Nephron progenitor cell (in vitro differentiated cells): ENCODE data around the gene ALKAL2.
A peak's percentile ranks its signal among the peaks of the same experiment; 100 is the strongest.

Experiments used
- DNase-seq: peaks from one replicate; pipeline ENCODE4 v3.0.0; 2021
- H3K27ac Mint-ChIP-seq: 2 replicates; pipeline ENCODE4 v1.8.0; 2021; ENCODE audit warnings: mild to moderate bottlenecking, moderate library complexity, mixed read lengths
- H3K27me3 Mint-ChIP-seq: 2 replicates; pipeline ENCODE4 v1.8.0; 2021; ENCODE audit warnings: mild to moderate bottlenecking, low read depth, mixed read lengths; ENCODE audit not compliant: poor library complexity
- H3K36me3 Mint-ChIP-seq: 2 replicates; pipeline ENCODE4 v1.8.0; 2021; ENCODE audit warnings: low read depth, mixed read lengths
- H3K4me1 Mint-ChIP-seq: 2 replicates; pipeline ENCODE4 v1.8.0; 2021; ENCODE audit warnings: mixed read lengths
- H3K4me3 Mint-ChIP-seq: 2 replicates; pipeline ENCODE4 v1.8.0; 2021; ENCODE audit warnings: mild to moderate bottlenecking, moderate library complexity, mixed read lengths
- H3K9me3 Mint-ChIP-seq: 2 replicates; pipeline ENCODE4 v1.8.0; 2021; ENCODE audit warnings: mild to moderate bottlenecking, moderate library complexity, mixed read lengths
- CTCF ChIP-seq: fragments of 200-600 bp; sonication (generic); IDR thresholded peaks from 2 replicates; pipeline ENCODE4 v1.5.0; 2021; ENCODE audit warnings: antibody characterized with exemption

ALKAL2 gene

DNA sequence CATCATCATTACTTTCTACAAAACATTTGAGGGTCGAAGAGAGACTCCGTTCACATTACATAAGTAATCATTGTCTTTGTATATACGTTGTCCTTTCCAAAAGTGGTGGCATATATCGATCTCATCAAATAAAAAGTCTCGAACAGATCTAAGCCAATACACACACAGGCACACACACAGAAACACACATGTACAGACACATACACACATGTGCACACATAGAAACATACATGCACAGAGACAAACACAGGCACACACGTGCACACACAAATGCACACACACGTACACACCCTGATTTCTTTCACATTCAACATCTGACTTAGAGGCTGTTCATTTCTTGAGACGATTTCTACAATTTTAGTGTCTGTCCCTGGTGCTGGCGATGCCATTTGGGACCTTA, 17.5 kb upstream of the ALKAL2 start:
- TF ChIP-seq CTCF, result no peak
- no peak overlapping the region for H3K4me3 Mint-ChIP-seq
- no peaks in the 10 kb centered on the region for H3K36me3 Mint-ChIP-seq

GRCh38 chr2:296354-296753, 8.5 kb upstream of the ALKAL2 start:
- no peak overlapping the region for H3K4me3 Mint-ChIP-seq
- TF ChIP-seq CTCF, result no peak
- no peaks in the 10 kb centered on the region for H3K36me3 Mint-ChIP-seq
- no peak for DNase-seq
- no peak overlapping the region for H3K27ac Mint-ChIP-seq
- H3K4me1 Mint-ChIP-seq, result peaks cover 6% of the 10 kb centered on the region
- H3K27me3 Mint-ChIP-seq, result peaks cover 53% of the 10 kb centered on the region
- H3K9me3 Mint-ChIP-seq, result peaks cover 30% of the 10 kb centered on the region

More for the DNA sequence above, 17.5 kb upstream of the ALKAL2 start:
- Mint-ChIP-seq H3K27ac (no peak overlapping the region), H3K9me3 (peaks cover 28% of the 10 kb centered on the region), H3K4me1 (peaks cover 15% of the 10 kb centered on the region), H3K27me3 (no peaks in the 10 kb centered on the region)
- DNase-seq, result no peak

DNA sequence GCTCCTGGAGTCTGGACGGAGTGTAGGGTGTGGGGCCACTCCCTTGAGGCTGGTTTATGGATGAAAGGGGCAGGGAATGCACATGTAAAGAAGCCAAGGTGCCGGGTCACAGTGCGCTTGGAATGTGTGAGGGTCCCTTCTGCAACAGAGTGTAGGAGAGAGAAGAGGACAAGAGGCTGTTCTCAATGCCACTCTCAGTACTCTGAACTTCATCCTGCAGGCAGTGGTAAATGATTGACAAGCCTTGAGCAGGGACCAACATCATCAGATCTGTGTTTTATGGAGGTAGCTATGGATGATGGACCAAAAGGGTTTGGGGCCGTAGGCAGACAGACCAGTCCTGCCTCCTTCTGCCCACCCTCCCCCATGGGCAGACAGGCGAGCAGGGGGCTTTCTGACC, 7.2 kb upstream of the ALKAL2 start:
- H3K36me3 Mint-ChIP-seq, result no peaks in the 10 kb centered on the region
- TF ChIP-seq CTCF, result no peak
- no peak overlapping the region for H3K27ac Mint-ChIP-seq
- H3K9me3 Mint-ChIP-seq, result peaks cover 18% of the 10 kb centered on the region
- H3K4me1 Mint-ChIP-seq, result peaks cover 6% of the 10 kb centered on the region
- no peak for DNase-seq
- peaks cover 63% of the 10 kb centered on the region for H3K27me3 Mint-ChIP-seq
- no peak overlapping the region for H3K4me3 Mint-ChIP-seq

GRCh38 chr2:290090-290722, 2.3 kb upstream of the ALKAL2 start:
- DNase-seq, result peak; percentile 73
- Mint-ChIP-seq H3K36me3 (no peaks in the 10 kb centered on the region), H3K27me3 (peaks cover 77% of the 10 kb centered on the region), H3K4me1 (peaks cover 17% of the 10 kb centered on the region), H3K4me3 (peak overlapping the region; percentile 80), H3K27ac (no peak overlapping the region), H3K9me3 (no peaks in the 10 kb centered on the region)
- TF ChIP-seq CTCF, result peak; percentile 61

GRCh38 chr2:289362-290089, 1.6 kb upstream of the ALKAL2 start:
- Mint-ChIP-seq H3K4me1 (peaks cover 14% of the 10 kb centered on the region), H3K36me3 (no peaks in the 10 kb centered on the region), H3K27me3 (peaks cover 78% of the 10 kb centered on the region), H3K9me3 (no peaks in the 10 kb centered on the region), H3K4me3 (peak overlapping the region; percentile 80), H3K27ac (no peak overlapping the region)
- no peak for TF ChIP-seq CTCF
- DNase-seq, result peak; percentile 37
